Stomach smooth muscle (tissue), 2 donors: ENCODE measurements around the gene EBPL.
A peak's percentile ranks its signal among the peaks of the same experiment; 100 is the strongest.

Source experiments
- H3K27ac ChIP-seq: one replicate; pipeline ENCODE4 v1.7.0; 2013; ENCODE audit warnings: mild to moderate bottlenecking, low read length, inconsistent platforms
- H3K27me3 ChIP-seq, 2 donors: one replicate each; pipeline ENCODE4 v1.7.0; 2013; ENCODE audit warnings: low read length in 2 of 2; ENCODE audit not compliant: insufficient read depth in 2 of 2, control insufficient read depth in 1 of 2
- H3K36me3 ChIP-seq, 2 donors: one replicate each; pipeline ENCODE4 v1.7.0; 2013; ENCODE audit warnings: low read length in 2 of 2; ENCODE audit not compliant: control insufficient read depth in 2 of 2, insufficient read depth in 2 of 2
- H3K4me1 ChIP-seq: one replicate; pipeline ENCODE4 v1.7.0; 2013; ENCODE audit warnings: low read length; ENCODE audit not compliant: control insufficient read depth, insufficient read depth
- H3K4me3 ChIP-seq, 2 donors: one replicate each; pipeline ENCODE4 v1.7.0; 2013; ENCODE audit warnings: low read length in 2 of 2
- H3K9ac ChIP-seq, 2 donors: one replicate each; pipeline ENCODE4 v1.7.0; 2013; ENCODE audit warnings: low read length in 2 of 2, mild to moderate bottlenecking in 1 of 2
- H3K9me3 ChIP-seq, 2 donors: one replicate each; pipeline ENCODE4 v1.7.0; 2013; ENCODE audit warnings: low read length in 2 of 2; ENCODE audit not compliant: control insufficient read depth in 2 of 2
- donor health status: healthy.
- donor health status: Pancreatic carcinoma.

Gene EBPL

GRCh38 chr13:49649963-49650312 is 41.3 kb downstream of the EBPL start:
- H3K9me3 ChIP-seq: no peaks in the 10 kb centered on the region
- H3K36me3 ChIP-seq: no peaks in the 10 kb centered on the region
- H3K9ac ChIP-seq: no peak overlapping the region
- H3K27ac ChIP-seq: no peak overlapping the region
- peaks cover 4% of the 10 kb centered on the region for H3K4me1 ChIP-seq
- H3K27me3 ChIP-seq: no peaks in the 10 kb centered on the region
- no peak overlapping the region for H3K4me3 ChIP-seq

GRCh38 chr13:49649244-49649962 is 41.9 kb downstream of the EBPL start:
- Histone ChIP-seq H3K4me3 (no peak overlapping the region), H3K4me1 (peaks cover 4% of the 10 kb centered on the region), H3K27ac (no peak overlapping the region), H3K36me3 (no peaks in the 10 kb centered on the region), H3K9ac (no peak overlapping the region), H3K27me3 (no peaks in the 10 kb centered on the region), H3K9me3 (no peaks in the 10 kb centered on the region)

DNA sequence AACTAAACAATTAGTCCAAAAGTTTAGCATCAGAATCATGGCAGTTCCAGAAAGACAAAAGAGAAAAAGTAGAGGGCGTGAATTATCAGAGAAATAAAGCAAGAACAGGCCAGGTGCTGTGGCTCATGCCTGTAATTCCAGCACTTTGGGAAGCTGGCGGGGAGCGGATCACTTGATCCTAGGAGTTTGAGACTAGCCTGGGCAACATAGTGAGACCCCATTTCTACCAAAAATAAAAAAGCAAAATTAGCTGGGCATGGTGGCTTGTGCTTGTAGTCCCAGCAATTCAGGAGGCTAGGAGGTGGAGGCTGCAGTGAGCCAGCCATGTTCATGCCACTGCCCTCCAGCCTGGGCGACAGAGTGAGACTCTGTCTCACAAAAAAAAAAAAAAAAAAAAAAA is 44.6 kb downstream of the EBPL start:
- H3K9me3 ChIP-seq: no peaks in the 10 kb centered on the region
- no peak overlapping the region for H3K4me3 ChIP-seq
- H3K4me1 ChIP-seq: peaks cover 4% of the 10 kb centered on the region
- no peaks in the 10 kb centered on the region for H3K36me3 ChIP-seq
- no peaks in the 10 kb centered on the region for H3K27me3 ChIP-seq
- no peak overlapping the region for H3K9ac ChIP-seq
- H3K27ac ChIP-seq: no peak overlapping the region

- Histone ChIP-seq H3K27ac (no peak overlapping the region), H3K27me3 (no peaks in the 10 kb centered on the region), H3K9me3 (no peaks in the 10 kb centered on the region), H3K4me1 (peaks cover 4% of the 10 kb centered on the region), H3K4me3 (no peak overlapping the region), H3K36me3 (no peaks in the 10 kb centered on the region), H3K9ac (no peak overlapping the region)
These were observed 45.8 kb downstream of the EBPL start for GRCh38 chr13:49645451-49645850.

DNA sequence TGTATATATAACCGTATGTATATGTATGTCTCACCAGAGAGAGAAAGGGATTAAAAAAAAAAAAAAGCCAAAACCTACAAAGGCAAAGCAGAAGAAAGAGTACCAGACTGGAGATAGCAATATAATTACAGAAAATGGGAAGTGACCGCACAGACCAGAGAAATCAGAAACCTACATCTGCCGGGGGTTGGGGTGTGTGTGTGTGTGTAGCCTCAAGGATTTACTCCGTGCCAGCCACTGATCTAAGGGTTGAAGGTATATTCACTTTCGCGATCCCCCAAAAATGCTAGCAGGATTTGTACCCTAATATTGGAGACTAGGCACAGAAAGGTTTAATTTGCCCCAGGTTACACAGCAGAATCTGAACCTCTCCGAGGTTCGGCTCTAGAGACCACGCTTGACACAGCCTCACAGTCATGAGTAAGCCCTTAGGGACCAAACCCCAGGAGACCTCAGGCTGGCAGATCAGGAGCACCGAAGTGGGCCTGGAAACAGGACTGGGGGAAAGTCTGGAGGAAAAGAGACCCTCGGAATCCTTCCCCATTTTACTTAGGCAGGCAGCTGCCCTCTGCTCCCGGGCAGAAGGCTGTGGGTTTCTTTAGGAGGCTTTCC is 48.1 kb downstream of the EBPL start:
- no peak overlapping the region for H3K27ac ChIP-seq
- no peak overlapping the region for H3K4me3 ChIP-seq
- H3K27me3 ChIP-seq: no peaks in the 10 kb centered on the region
- H3K9ac ChIP-seq: no peak overlapping the region
- no peaks in the 10 kb centered on the region for H3K9me3 ChIP-seq
- H3K36me3 ChIP-seq: no peaks in the 10 kb centered on the region
- no peaks in the 10 kb centered on the region for H3K4me1 ChIP-seq

DNA sequence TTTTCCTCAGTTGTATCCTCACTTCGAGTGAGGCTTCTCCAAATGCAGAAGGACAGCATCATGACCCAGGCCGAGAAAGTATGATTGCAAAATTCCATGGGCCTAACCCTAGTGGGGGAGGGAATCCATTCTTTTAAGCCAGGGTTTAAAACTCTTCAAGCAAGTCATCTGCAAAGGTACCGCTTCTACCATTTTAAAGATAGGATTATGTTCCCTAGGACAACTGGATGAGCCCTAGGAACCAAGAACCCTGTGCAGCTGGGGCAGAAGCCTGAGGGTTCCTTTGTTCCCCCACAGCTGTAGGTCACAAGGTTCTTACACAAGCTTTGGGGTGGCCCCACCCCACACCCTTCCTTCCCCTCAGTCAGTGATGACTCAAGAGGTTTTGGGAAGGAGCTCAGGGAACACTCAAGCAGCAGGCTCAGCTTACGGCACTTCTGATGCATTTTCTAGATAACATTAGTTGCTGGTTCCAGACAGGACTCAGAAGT is 49.4 kb downstream of the EBPL start:
- Histone ChIP-seq H3K27ac (no peak overlapping the region), H3K4me1 (no peaks in the 10 kb centered on the region), H3K4me3 (no peak overlapping the region), H3K9me3 (no peaks in the 10 kb centered on the region), H3K27me3 (no peaks in the 10 kb centered on the region), H3K36me3 (no peaks in the 10 kb centered on the region), H3K9ac (no peak overlapping the region)

DNA sequence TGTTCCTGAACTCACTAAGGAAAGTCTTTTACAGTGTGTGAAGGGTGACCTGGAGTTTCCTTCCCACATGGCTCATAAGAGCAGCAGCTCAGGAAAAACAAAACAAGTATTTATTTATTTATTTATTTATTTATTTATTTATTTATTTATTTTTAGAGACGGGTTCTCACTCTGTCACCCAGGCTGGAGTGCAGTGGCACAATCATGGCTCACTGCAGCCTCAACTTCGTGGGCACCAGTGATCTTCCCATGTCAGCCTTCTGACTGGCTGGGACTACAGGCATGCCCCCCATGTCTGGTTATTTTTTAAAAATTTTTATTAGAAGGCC is 52.6 kb downstream of the EBPL start:
- Histone ChIP-seq H3K27ac (no peak overlapping the region), H3K9me3 (no peaks in the 10 kb centered on the region), H3K9ac (no peak overlapping the region), H3K36me3 (no peaks in the 10 kb centered on the region), H3K4me3 (no peak overlapping the region), H3K27me3 (no peaks in the 10 kb centered on the region), H3K4me1 (no peaks in the 10 kb centered on the region)

GRCh38 chr13:49638030-49638743 is 53.1 kb downstream of the EBPL start:
- Histone ChIP-seq H3K36me3 (no peaks in the 10 kb centered on the region), H3K4me1 (no peaks in the 10 kb centered on the region), H3K9ac (no peak overlapping the region), H3K27me3 (no peaks in the 10 kb centered on the region), H3K27ac (no peak overlapping the region), H3K9me3 (no peaks in the 10 kb centered on the region), H3K4me3 (no peak overlapping the region)

GRCh38 chr13:49636705-49637104 is 54.6 kb downstream of the EBPL start:
- no peak overlapping the region for H3K27ac ChIP-seq

GRCh38 chr13:49635599-49636433 is 55.5 kb downstream of the EBPL start:
- no peaks in the 10 kb centered on the region for H3K36me3 ChIP-seq
- H3K4me1 ChIP-seq: no peaks in the 10 kb centered on the region
- H3K4me3 ChIP-seq: peak overlapping the region in 1 of 2 donors; percentile 61
- no peaks in the 10 kb centered on the region for H3K27me3 ChIP-seq
- no peaks in the 10 kb centered on the region for H3K9me3 ChIP-seq
- H3K27ac ChIP-seq: no peak overlapping the region
- H3K9ac ChIP-seq: no peak overlapping the region

More at GRCh38 chr13:49636705-49637104, 54.6 kb downstream of the EBPL start:
- Histone ChIP-seq H3K9ac (no peak overlapping the region), H3K36me3 (no peaks in the 10 kb centered on the region), H3K4me1 (no peaks in the 10 kb centered on the region), H3K27me3 (no peaks in the 10 kb centered on the region), H3K4me3 (no peak overlapping the region), H3K9me3 (no peaks in the 10 kb centered on the region)
